Measurements from ENCODE around the gene ZMYND19.
A peak's percentile ranks its signal among the peaks of the same experiment; 100 is the strongest.

DNA sequence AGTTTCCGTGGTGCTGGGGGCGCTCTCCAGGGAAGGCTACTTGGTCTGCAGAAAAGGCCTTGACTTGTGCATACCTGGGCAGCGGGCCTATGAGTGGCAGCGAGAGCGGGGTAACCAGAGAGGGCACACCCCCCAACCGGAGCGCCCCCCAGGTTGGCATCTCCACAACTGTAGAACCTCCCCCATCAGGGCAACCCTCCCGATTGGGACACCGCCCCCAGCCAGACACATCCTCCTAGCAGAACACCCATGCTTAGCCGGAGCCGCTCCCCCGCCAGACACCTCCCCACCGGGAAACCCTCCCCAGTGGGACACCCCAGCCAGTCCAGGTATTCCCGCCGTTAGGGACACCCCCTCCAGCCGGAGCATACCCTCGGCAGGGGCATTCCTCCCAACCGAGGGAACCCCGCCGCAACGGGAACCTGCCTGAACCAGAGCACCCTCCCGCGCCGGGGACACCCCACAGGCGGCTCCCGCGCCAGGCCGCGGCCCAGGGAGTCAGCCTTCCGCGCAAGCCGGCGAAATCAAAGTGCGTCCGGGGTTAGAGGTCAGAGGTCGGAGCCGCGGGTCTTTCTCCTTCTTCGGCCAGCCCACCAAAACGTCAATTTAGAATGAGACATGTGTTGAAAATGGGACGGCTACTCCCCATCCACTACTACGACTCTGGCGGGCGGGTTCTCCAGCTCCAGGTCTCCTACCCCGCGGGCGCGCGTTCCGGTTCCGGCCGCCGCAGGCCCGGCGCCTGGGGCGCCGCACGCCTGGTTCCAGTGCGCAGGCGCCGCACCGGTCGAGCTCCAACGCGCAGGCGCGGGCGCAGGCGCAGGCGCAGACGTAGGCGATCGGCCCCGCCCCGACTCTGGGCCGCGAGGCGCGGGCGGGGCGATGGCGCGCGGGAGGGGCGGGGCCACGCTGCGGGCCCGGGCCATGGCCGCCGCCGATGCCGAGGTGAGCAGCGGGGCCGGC, 28.1 kb upstream of the ZMYND19 start, which contains the start of gene EHMT1:
- TF ChIP-seq, protein P1, sequence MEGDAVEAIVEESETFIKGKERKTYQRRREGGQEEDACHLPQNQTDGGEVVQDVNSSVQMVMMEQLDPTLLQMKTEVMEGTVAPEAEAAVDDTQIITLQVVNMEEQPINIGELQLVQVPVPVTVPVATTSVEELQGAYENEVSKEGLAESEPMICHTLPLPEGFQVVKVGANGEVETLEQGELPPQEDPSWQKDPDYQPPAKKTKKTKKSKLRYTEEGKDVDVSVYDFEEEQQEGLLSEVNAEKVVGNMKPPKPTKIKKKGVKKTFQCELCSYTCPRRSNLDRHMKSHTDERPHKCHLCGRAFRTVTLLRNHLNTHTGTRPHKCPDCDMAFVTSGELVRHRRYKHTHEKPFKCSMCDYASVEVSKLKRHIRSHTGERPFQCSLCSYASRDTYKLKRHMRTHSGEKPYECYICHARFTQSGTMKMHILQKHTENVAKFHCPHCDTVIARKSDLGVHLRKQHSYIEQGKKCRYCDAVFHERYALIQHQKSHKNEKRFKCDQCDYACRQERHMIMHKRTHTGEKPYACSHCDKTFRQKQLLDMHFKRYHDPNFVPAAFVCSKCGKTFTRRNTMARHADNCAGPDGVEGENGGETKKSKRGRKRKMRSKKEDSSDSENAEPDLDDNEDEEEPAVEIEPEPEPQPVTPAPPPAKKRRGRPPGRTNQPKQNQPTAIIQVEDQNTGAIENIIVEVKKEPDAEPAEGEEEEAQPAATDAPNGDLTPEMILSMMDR (IDR thresholded peaks at IDR 0.05), result no peak
- TF ChIP-seq POLR2AphosphoS5 (IDR thresholded peaks at IDR 0.05) (peak; percentile 57 to 83 (median 72)), POLR2A (IDR thresholded peaks at IDR 0.05) (no peak)

Data from breast epithelium (tissue), 3 donors.